Measurements from ENCODE around the gene STK24. TPM values are rescaled to one million over a fixed set of nuclear protein-coding genes. Genes with fewer than 3 reads are reported as not detected.

STK24 gene
- polyA plus RNA-seq, 1 of the 3 experiments (the other 2 are of a cell fraction), result 30.5 TPM

- ChIA-PET CTCF (interaction anchor here (1.3 to 7.2 kb wide), 4 partner anchors 11 to 577 kb away, joined by 3 to 47 read pairs (median 9); no protein-coding TSS in a partner anchor), POLR2A (no interaction called here)
- Histone ChIP-seq H3K27ac (ENCODE audit: low read depth in 2 of 2, low read length in 1 of 2) (no peak overlapping the region), H3K9ac (no peak overlapping the region), H3K4me2 (no peak overlapping the region), H3F3A (replicated peaks; ENCODE audit: insufficient read depth) (no peaks in the 10 kb centered on the region), H3K9me3 (no peaks in the 10 kb centered on the region), H3K4me1 (ENCODE audit: control insufficient read depth in 1 of 2, insufficient read depth in 2 of 2, low read depth in 1 of 2, low read length in 1 of 2) (no peaks in the 10 kb centered on the region; a peak in 1 of 4 replicates), H3K9me2 (no peaks in the 10 kb centered on the region), H3K36me3 (replicated peaks in 1 of 2; ENCODE audit: control insufficient read depth in 1 of 2, insufficient read depth in 2 of 2, low read length in 1 of 2) (peaks cover 0 to 8% of the 10 kb centered on the region in 2 experiments), H3K27me3 (ENCODE audit: insufficient read depth) (no peaks in the 10 kb centered on the region), H3K4me3 (ENCODE audit: low read depth in 2 of 2, low read length in 1 of 2) (no peak overlapping the region), H4K20me1 (ENCODE audit: insufficient read depth) (no peaks in the 10 kb centered on the region), H3K79me2 (ENCODE audit: insufficient read depth) (no peaks in the 10 kb centered on the region), H2AFZ (ENCODE audit: low read depth) (no peak overlapping the region)
- 97% methylated on average over 6 of the region's 11 CpGs for WGBS (ENCODE audit: low lambda C conversion rate)
- no peak for DNase-seq
- TF ChIP-seq RAD21 (IDR thresholded peaks at IDR 0.05; ENCODE audit: low read length), result no peak
Measured at GRCh38 chr13:98432638-98433037, 144.3 kb downstream of the STK24 start.

GRCh38 chr13:98429977-98430736 is 146.8 kb downstream of the STK24 start:
- no peak overlapping the region for H3K9ac ChIP-seq
- H2AFZ ChIP-seq (ENCODE audit: low read depth), result no peak overlapping the region
- DNase-seq, result no peak
- ChIA-PET POLR2A (no interaction called here), CTCF (interaction anchor here (0.6 to 3.8 kb wide), 15 partner anchors 8 to 574 kb away, joined by 3 to 10 read pairs (median 3); no protein-coding TSS in a partner anchor)
- no peaks in the 10 kb centered on the region for H3K4me1 ChIP-seq (ENCODE audit: control insufficient read depth in 1 of 2, insufficient read depth in 2 of 2, low read depth in 1 of 2, low read length in 1 of 2)
- no peaks in the 10 kb centered on the region for H3K79me2 ChIP-seq (ENCODE audit: insufficient read depth)
- H3K27me3 ChIP-seq (ENCODE audit: insufficient read depth), result no peaks in the 10 kb centered on the region
- WGBS (ENCODE audit: low lambda C conversion rate), result 81% methylated on average over 11 of the region's 11 CpGs
- H3K4me2 ChIP-seq, result no peak overlapping the region
- no peaks in the 10 kb centered on the region for H4K20me1 ChIP-seq (ENCODE audit: insufficient read depth)
- TF ChIP-seq EP300 (IDR thresholded peaks at IDR 0.05; ENCODE audit: borderline replicate concordance in 1 of 2, low read depth in 1 of 2, low read length in 1 of 2) (no peak), FOXM1 (IDR thresholded peaks at IDR 0.05; ENCODE audit: low read depth) (no peak), FOSL2 (IDR thresholded peaks at IDR 0.05; ENCODE audit: borderline replicate concordance, low read depth) (no peak), CHD2 (IDR thresholded peaks at IDR 0.05; ENCODE audit: low read length, partially characterized antibody) (no peak)
- H3K27ac ChIP-seq (ENCODE audit: low read depth in 2 of 2, low read length in 1 of 2), result no peak overlapping the region
- no peak overlapping the region for H3K4me3 ChIP-seq (ENCODE audit: low read depth in 2 of 2, low read length in 1 of 2)
- no peaks in the 10 kb centered on the region for H3F3A ChIP-seq (replicated peaks; ENCODE audit: insufficient read depth)
- peaks cover 0 to 4% of the 10 kb centered on the region in 2 experiments for H3K36me3 ChIP-seq (replicated peaks in 1 of 2; ENCODE audit: control insufficient read depth in 1 of 2, insufficient read depth in 2 of 2, low read length in 1 of 2)
- no peaks in the 10 kb centered on the region for H3K9me2 ChIP-seq
- H3K9me3 ChIP-seq, result no peaks in the 10 kb centered on the region

- no peak overlapping the region for H3K4me2 ChIP-seq
- H3K9me3 ChIP-seq, result no peaks in the 10 kb centered on the region
- no peak for DNase-seq
- no peaks in the 10 kb centered on the region for H3K9me2 ChIP-seq
- CTCF ChIA-PET, result interaction anchor here (0.8 to 3.8 kb wide), 2 partner anchors 188 to 574 kb away, joined by 3 to 10 read pairs; no protein-coding TSS in a partner anchor
- H3K79me2 ChIP-seq (ENCODE audit: insufficient read depth), result no peaks in the 10 kb centered on the region
- no peaks in the 10 kb centered on the region for H3K27me3 ChIP-seq (ENCODE audit: insufficient read depth)
- no peak overlapping the region for H3K9ac ChIP-seq
- peaks cover 0 to 7% of the 10 kb centered on the region in 2 experiments for H3K36me3 ChIP-seq (replicated peaks in 1 of 2; ENCODE audit: control insufficient read depth in 1 of 2, insufficient read depth in 2 of 2, low read length in 1 of 2)
- H3F3A ChIP-seq (replicated peaks; ENCODE audit: insufficient read depth), result no peaks in the 10 kb centered on the region
- WGBS (ENCODE audit: low lambda C conversion rate), result 88% methylated on average over 7 of the region's 7 CpGs
- POLR2A ChIA-PET, result no interaction called here
- TF ChIP-seq GABPA (IDR thresholded peaks at IDR 0.05; ENCODE audit: low read depth), result no peak
- no peak for TF ChIP-seq IRF3 (IDR thresholded peaks at IDR 0.05; ENCODE audit: low read depth, low read length)
- TF ChIP-seq REST (IDR thresholded peaks at IDR 0.05; ENCODE audit: low read depth, low read length), result no peak
- TF ChIP-seq RXRA (IDR thresholded peaks at IDR 0.05; ENCODE audit: borderline replicate concordance, low read depth), result no peak
- TF ChIP-seq MXI1 (IDR thresholded peaks at IDR 0.05; ENCODE audit: low read depth, low read length), result no peak
- TF ChIP-seq POLR2AphosphoS5 (IDR thresholded peaks at IDR 0.05; ENCODE audit: low read depth, low read length), result no peak
- TF ChIP-seq YY1 (IDR thresholded peaks at IDR 0.05; ENCODE audit: low read depth), result no peak
- TF ChIP-seq MAX (IDR thresholded peaks at IDR 0.05; ENCODE audit: low read depth), result no peak
- no peak for TF ChIP-seq SMC3 (IDR thresholded peaks at IDR 0.05; ENCODE audit: low read depth, low read length)
- H2AFZ ChIP-seq (ENCODE audit: low read depth), result no peak overlapping the region
- H3K4me3 ChIP-seq (ENCODE audit: low read depth in 2 of 2, low read length in 1 of 2), result no peak overlapping the region
- no peak overlapping the region for H3K27ac ChIP-seq (ENCODE audit: low read depth in 2 of 2, low read length in 1 of 2)
- no peaks in the 10 kb centered on the region for H4K20me1 ChIP-seq (ENCODE audit: insufficient read depth)
- no peaks in the 10 kb centered on the region for H3K4me1 ChIP-seq (ENCODE audit: control insufficient read depth in 1 of 2, insufficient read depth in 2 of 2, low read depth in 1 of 2, low read length in 1 of 2)
Measured at GRCh38 chr13:98429531-98429930, 147.4 kb downstream of the STK24 start.
